Prostate gland (tissue), 2 donors: ENCODE measurements around the gene IGSF23. TPM values are rescaled to one million over a fixed set of nuclear protein-coding genes. Genes with fewer than 3 reads are reported as not detected.

ENCODE experiments used
- DNase-seq: peaks from one replicate; pipeline ENCODE4 v3.0.0-alpha.2; 2019; ENCODE audit warnings: low spot score
- H3K27ac ChIP-seq, 2 donors: fragments of 200-600 bp; sonication (generic); 2 replicates each; pipeline ENCODE4 v1.5.1; 2017 to 2019
- H3K27me3 ChIP-seq: fragments of 200-600 bp; sonication (generic); replicated peaks from 2 replicates; pipeline ENCODE4 v1.5.1; 2019; ENCODE audit not compliant: insufficient read depth
- H3K36me3 ChIP-seq, 2 donors: fragments of 200-600 bp; sonication (generic); 1 replicate in 1 of 2; 2 replicates in 1 of 2; pipeline versions ENCODE4 v1.5.1 to v1.8.1; 2017 to 2019
- H3K4me1 ChIP-seq: fragments of 200-600 bp; sonication (generic); replicated peaks from 2 replicates; pipeline ENCODE4 v1.5.1; 2019
- H3K4me3 ChIP-seq, 2 donors: fragments of 200-600 bp; sonication (generic); 2 replicates each; pipeline ENCODE4 v1.5.1; 2017 to 2019
- H3K9me3 ChIP-seq: fragments of 200-600 bp; sonication (generic); 2 replicates; pipeline ENCODE4 v1.5.1; 2017
- POLR2A ChIP-seq: fragments of 450-650 bp; IDR thresholded peaks from one replicate; pipeline ENCODE4 v1.6.1; 2016; ENCODE audit warnings: antibody characterized with exemption, mild to moderate bottlenecking
- POLR2AphosphoS5 ChIP-seq: sonication (generic); formaldehyde crosslinking; IDR thresholded peaks from one replicate; pipeline ENCODE4 v1.6.1; 2017; ENCODE audit warnings: antibody characterized with exemption
- WGBS: methylation state at CpG from one replicate; pipeline ENCODE4 v1.1.5; 2018; 5-methylcytosine and 5-hydroxymethylcytosine counted together
- intact Hi-C: fragments of 100-400 bp; cut with DNase I; formaldehyde crosslinking; loops from one replicate; pipeline ENCODE4 v1.14.2; 2022
- total RNA-seq, 2 donors: library from RNA; depleted of rRNA; stranded (reverse); fragments of >200 nt; gene quantifications; one replicate each; pipeline ENCODE4 v1.1.0, GENCODE V29; 2016
- TF ChIP-seq, protein P1 (sequence below), 4 experiments: fragments of 200-600 bp in 2 of 4; fragments of 450-650 bp in 2 of 4; sonication (generic) in 2 of 4; IDR thresholded peaks; 1 replicate in 3 of 4; 2 replicates in 1 of 4; pipeline ENCODE4 v1.5.1; 2016 to 2019; ENCODE audit warnings: antibody characterized with exemption in 4 of 4, mild to moderate bottlenecking in 2 of 4, moderate library complexity in 2 of 4

Gene IGSF23
- total RNA-seq, 2 donors from 2014 or later: not detected

GRCh38 chr19:44604241-44604640, 9.1 kb upstream of the IGSF23 start:
- no peak overlapping the region for H3K4me3 ChIP-seq
- intact Hi-C loops: no loop called here
- H3K9me3 ChIP-seq: no peaks in the 10 kb centered on the region
- H3K27me3 ChIP-seq: no peaks in the 10 kb centered on the region
- no peak overlapping the region for H3K27ac ChIP-seq
- no peaks in the 10 kb centered on the region for H3K36me3 ChIP-seq
- H3K4me1 ChIP-seq: no peaks in the 10 kb centered on the region
- DNase-seq: no peak
- TF ChIP-seq POLR2A (no peak), POLR2AphosphoS5 (no peak)
- TF ChIP-seq, protein P1, sequence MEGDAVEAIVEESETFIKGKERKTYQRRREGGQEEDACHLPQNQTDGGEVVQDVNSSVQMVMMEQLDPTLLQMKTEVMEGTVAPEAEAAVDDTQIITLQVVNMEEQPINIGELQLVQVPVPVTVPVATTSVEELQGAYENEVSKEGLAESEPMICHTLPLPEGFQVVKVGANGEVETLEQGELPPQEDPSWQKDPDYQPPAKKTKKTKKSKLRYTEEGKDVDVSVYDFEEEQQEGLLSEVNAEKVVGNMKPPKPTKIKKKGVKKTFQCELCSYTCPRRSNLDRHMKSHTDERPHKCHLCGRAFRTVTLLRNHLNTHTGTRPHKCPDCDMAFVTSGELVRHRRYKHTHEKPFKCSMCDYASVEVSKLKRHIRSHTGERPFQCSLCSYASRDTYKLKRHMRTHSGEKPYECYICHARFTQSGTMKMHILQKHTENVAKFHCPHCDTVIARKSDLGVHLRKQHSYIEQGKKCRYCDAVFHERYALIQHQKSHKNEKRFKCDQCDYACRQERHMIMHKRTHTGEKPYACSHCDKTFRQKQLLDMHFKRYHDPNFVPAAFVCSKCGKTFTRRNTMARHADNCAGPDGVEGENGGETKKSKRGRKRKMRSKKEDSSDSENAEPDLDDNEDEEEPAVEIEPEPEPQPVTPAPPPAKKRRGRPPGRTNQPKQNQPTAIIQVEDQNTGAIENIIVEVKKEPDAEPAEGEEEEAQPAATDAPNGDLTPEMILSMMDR (IDR thresholded peaks at IDR 0.05): no peak
- WGBS: 52% methylated on average over 6 of the region's 6 CpGs

GRCh38 chr19:44605547-44605946, 7.8 kb upstream of the IGSF23 start:
- TF ChIP-seq POLR2AphosphoS5: no peak
- TF ChIP-seq POLR2A: no peak
- TF ChIP-seq, protein P1 (IDR thresholded peaks at IDR 0.05): no peak
- no peaks in the 10 kb centered on the region for H3K27me3 ChIP-seq
- no peak for DNase-seq
- no peaks in the 10 kb centered on the region for H3K36me3 ChIP-seq
- H3K9me3 ChIP-seq: no peaks in the 10 kb centered on the region
- no peak overlapping the region for H3K27ac ChIP-seq
- no peak overlapping the region for H3K4me3 ChIP-seq
- 74% methylated on average over 1 of the region's 1 CpG for WGBS
- H3K4me1 ChIP-seq: no peaks in the 10 kb centered on the region
- intact Hi-C loops: no loop called here

- WGBS: 44% methylated on average over 2 of the region's 2 CpGs
- Histone ChIP-seq H3K27me3 (no peaks in the 10 kb centered on the region), H3K9me3 (no peaks in the 10 kb centered on the region), H3K27ac (no peak overlapping the region), H3K4me3 (no peak overlapping the region), H3K4me1 (no peaks in the 10 kb centered on the region), H3K36me3 (no peaks in the 10 kb centered on the region)
- TF ChIP-seq POLR2AphosphoS5 (peak; percentile 22), POLR2A (no peak)
- TF ChIP-seq, protein P1 (IDR thresholded peaks at IDR 0.05): no peak
- intact Hi-C loops: no loop called here
- DNase-seq: no peak
Observed at GRCh38 chr19:44607049-44607448, 6.3 kb upstream of the IGSF23 start.

- no peaks in the 10 kb centered on the region for H3K4me1 ChIP-seq
- DNase-seq: no peak
- H3K9me3 ChIP-seq: no peaks in the 10 kb centered on the region
- TF ChIP-seq POLR2AphosphoS5: no peak
- TF ChIP-seq, protein P1 (IDR thresholded peaks at IDR 0.05): no peak
- no peak for TF ChIP-seq POLR2A
- no peaks in the 10 kb centered on the region for H3K36me3 ChIP-seq
- H3K27ac ChIP-seq: no peak overlapping the region
- WGBS: 57% methylated on average over 3 of the region's 3 CpGs
- intact Hi-C loops: no loop called here
- H3K27me3 ChIP-seq: no peaks in the 10 kb centered on the region
- no peak overlapping the region for H3K4me3 ChIP-seq
Observed at GRCh38 chr19:44607917-44608316, 5.4 kb upstream of the IGSF23 start.

DNA sequence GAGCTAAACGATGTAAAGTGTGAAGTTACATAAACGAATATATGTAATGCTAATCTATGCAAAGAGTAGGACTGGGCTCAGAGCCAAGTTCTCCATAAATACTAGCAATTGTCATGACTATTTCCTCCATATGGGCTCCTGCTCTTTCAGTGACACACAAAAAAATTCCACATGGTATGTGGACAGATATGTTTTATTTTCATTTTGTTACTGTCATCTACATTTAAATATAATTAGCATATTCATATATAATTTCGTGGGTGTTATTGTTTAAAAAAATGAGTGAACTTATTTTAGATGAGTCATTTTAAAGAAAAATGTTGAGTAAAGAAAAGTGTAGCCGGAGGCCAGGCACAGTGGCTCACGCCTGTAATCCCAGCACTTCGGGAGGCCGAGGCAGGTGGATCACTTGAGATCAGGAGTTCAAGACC, 5.0 kb upstream of the IGSF23 start:
- TF ChIP-seq, protein P1 (IDR thresholded peaks at IDR 0.05): no peak
- TF ChIP-seq POLR2AphosphoS5 (no peak), POLR2A (no peak)

More for the DNA sequence above, 5.0 kb upstream of the IGSF23 start:
- H3K27me3 ChIP-seq: no peaks in the 10 kb centered on the region
- no peaks in the 10 kb centered on the region for H3K36me3 ChIP-seq
- 58% methylated on average over 7 of the region's 7 CpGs for WGBS
- no peak overlapping the region for H3K27ac ChIP-seq
- H3K9me3 ChIP-seq: no peaks in the 10 kb centered on the region
- H3K4me3 ChIP-seq: no peak overlapping the region
- DNase-seq: no peak
- intact Hi-C loops: no loop called here
- no peaks in the 10 kb centered on the region for H3K4me1 ChIP-seq
